Stimulated activated CD4-positive, alpha-beta T cell treated with anti-CD3 and anti-CD28 coated beads, TNF-alpha, amount 100 ng/mL, for 48 hours (primary cell): ENCODE results near the gene CEP95.
A peak's percentile ranks its signal among the peaks of the same experiment; 100 is the strongest.
"Not testable (repeated sequence)": the region's sequence is repeated elsewhere in the genome, so short reads cannot be mapped to it uniquely, and the experiment has no call there.

ENCODE experiments used
- DNase-seq, 3 donors: peaks; one replicate each; pipeline ENCODE4 v3.0.0-alpha.2; 2020; ENCODE audit warnings: low read depth in 3 of 3

The CEP95 gene

GRCh38 chr17:64506576-64507412 is at the start of gene CEP95:
Gene CEP95 (plus strand): TSS chr17:64506977. CDS start chr17:64507098, 121 bp downstream.
- peak; percentile 92 to 94 (median 93) for DNase-seq

GRCh38 chr17:64457156-64457555 is 49.6 kb upstream of the CEP95 start:
- DNase-seq: no peak

- no peak for DNase-seq
Measured at GRCh38 chr17:64458756-64459155, 48.0 kb upstream of the CEP95 start.

- no peak for DNase-seq
Measured at GRCh38 chr17:64459284-64459747, 47.5 kb upstream of the CEP95 start.

- not testable (repeated sequence) for DNase-seq
Measured at GRCh38 chr17:64459818-64460217, 47.0 kb upstream of the CEP95 start.

GRCh38 chr17:64460955-64461354 is 45.8 kb upstream of the CEP95 start:
- no peak for DNase-seq

- DNase-seq: no peak
Measured at GRCh38 chr17:64461788-64462187, 45.0 kb upstream of the CEP95 start.

- DNase-seq: no peak
Measured at GRCh38 chr17:64466019-64466735, 40.6 kb upstream of the CEP95 start.

- not testable (repeated sequence) for DNase-seq
Measured at GRCh38 chr17:64466834-64467233, 39.9 kb upstream of the CEP95 start.

GRCh38 chr17:64470625-64471024 is 36.2 kb upstream of the CEP95 start:
- no peak for DNase-seq

GRCh38 chr17:64471440-64471839 is 35.3 kb upstream of the CEP95 start:
- DNase-seq: no peak

- DNase-seq: no peak
Measured at GRCh38 chr17:64472564-64472963, 34.2 kb upstream of the CEP95 start.

GRCh38 chr17:64477849-64478248 is 28.9 kb upstream of the CEP95 start:
- no peak for DNase-seq

- no peak for DNase-seq
Measured at GRCh38 chr17:64480951-64481350, 25.8 kb upstream of the CEP95 start.

GRCh38 chr17:64484380-64484779 is 22.4 kb upstream of the CEP95 start:
- no peak for DNase-seq

- no peak for DNase-seq
Measured at GRCh38 chr17:64488301-64488700, 18.5 kb upstream of the CEP95 start.

GRCh38 chr17:64491034-64491860 is 15.5 kb upstream of the CEP95 start:
- peak in 2 of 3 donors; percentile 12 to 38 for DNase-seq

GRCh38 chr17:64491994-64492393 is 14.8 kb upstream of the CEP95 start:
- DNase-seq: no peak

GRCh38 chr17:64492481-64493109 is 14.2 kb upstream of the CEP95 start:
- peak in 1 of 3 donors; percentile 33 for DNase-seq

- DNase-seq: no peak
Measured at GRCh38 chr17:64494121-64494520, 12.7 kb upstream of the CEP95 start.

GRCh38 chr17:64495300-64495699 is 11.5 kb upstream of the CEP95 start:
- DNase-seq: not testable (repeated sequence)
